SIG-M5 (cell line): ENCODE results near the gene NFATC2.
"Not testable (repeated sequence)": the region's sequence is repeated elsewhere in the genome, so short reads cannot be mapped to it uniquely, and the experiment has no call there.

Experiments used
- DNase-seq: peaks from one replicate; lab custom pipeline; 2025; lab: John Stamatoyannopoulos, UW

NFATC2 gene

DNA sequence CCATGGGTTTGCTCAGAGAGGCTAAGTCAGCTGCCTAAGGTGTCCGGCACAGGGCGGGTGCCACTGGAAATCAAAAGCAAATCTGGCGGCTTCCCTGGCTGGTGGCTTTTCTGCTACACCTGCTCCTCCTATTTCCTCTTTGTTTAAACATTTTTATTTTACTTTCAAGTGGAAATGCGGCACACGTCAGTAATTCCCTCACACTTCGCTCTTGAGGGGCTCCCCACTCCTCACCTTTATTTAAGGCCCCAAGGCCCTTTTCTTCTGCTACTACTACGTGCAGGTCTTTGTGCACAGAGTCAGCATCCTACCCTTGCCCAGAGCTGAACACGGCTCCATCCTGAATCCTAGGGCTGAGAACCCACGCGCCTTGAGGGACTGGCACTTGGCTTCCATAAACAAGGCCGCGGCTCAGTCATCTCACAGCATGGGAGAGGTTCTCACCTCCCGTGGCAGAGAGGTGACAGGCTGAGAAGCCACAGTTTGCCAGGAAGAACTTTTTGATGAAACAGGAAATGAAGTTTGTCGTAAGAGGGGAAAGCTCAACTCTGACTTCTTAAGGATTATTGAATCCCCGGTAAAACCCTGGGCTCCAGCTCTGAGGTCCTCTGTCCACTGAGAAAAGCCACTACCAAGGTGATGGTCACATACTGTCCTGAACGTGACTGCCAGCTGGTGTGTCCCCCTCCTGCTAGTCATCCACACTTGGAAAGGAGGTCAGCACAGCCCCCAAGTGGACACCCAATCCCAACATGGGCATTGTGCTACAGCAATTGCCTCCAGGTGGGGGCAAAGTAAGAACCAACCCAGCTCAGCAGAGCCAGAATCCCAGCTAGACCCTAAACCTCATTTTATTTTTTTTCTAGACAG lies 48.0 kb downstream of the NFATC2 start:
- DNase-seq, result no peak

DNA sequence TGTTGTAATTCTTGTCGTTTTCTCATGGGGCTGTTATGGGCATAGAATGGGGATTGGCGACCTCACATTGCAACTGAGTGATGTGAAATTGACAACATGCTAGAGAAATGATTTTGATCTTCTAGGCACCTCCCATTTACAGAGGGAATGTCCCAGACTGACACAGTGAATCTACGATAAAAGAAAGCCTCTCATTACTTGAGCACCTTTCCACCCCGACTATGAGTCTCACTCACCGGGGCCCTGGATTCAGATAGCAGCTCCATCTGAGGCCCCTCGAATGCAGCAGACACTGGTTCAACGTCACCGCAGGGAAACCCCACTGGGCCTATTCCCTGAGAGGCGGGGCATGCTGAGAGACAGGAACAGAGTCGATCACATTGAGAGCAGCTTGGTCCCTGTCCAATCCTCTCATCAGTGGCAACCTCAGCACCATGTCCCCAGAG lies 49.1 kb downstream of the NFATC2 start:
- DNase-seq, result no peak

DNA sequence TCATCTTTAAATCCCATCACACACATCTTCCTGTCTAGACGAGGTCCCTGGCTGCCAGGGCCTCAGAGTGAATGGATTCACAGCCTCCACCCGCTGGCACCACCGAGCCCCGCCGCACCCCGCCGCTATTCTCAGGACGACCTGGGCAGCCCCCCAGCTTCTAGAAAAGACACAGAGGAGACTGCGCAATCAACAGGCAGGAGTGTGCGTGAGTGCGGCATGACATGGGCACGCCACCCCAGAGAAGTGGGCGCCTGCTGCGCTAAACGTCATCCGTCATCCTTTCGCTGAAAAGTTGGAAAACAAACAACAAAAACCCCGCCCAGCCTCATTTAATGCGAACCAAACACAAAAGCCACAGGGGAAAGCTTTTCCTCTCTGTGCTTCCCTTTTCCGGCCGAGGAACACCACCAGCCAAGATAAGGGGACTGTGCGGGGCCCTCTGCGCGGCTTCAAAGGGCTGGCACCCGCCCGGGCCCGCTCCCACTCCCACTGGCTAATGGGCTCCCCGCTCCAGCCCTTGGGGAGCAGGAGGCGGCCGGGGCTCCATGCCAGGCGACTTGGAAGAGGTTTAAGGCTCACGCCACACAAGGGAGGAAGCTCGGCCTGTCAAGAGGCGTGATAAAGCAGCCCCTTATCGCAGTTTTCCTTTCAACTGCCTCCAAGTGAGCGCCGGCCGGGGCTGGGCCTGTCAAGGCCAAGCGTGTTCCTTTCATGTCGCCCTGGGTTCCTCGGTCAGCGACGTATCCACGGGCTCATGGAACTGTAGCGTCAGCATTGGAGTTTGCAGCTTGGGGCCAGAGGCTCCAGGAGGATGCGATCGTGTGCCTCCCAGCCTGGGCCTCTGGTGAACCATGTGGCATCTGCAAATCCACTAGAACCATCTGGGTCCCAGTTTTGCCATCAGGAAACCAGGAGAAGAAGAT lies 50.1 kb downstream of the NFATC2 start:
- DNase-seq, result no peak

DNA sequence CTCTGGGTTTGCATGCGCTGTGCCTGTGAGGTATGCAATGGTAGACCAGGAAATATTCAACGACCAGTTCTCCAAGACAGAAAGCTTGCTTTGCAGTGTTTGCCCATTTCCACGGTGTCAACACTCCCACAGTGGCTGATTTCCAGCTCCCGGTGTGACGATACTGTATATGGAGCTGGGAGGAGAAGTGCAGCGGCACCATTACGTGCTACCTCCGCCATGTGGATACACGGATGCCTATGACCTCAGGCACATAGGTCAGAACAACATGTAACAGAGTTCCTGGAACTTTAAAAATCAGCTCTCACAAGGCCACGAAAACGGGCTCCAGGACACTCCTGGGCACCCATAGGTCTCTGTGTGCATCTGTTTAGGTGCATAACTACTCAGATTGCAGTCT lies 51.1 kb downstream of the NFATC2 start:
- no peak for DNase-seq

DNA sequence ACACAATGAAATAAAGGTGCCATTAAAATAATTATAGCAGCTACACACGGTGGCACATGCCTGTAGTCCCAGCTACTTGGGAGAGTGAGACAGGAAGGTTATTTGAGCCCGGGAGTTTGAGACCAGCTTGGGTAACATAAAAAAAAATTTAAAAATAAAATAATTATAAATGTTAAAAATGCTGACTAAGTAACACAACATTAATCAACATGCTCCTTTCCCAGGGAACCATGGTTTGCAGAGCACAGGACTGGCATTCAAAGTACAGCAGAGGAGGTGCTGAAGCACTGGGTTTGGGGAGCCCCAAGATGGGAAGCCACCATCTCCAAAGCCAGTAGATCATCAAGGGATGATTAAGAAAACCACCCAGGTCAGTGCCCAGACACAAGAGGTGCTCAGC lies 51.9 kb downstream of the NFATC2 start:
- DNase-seq, result no peak

DNA sequence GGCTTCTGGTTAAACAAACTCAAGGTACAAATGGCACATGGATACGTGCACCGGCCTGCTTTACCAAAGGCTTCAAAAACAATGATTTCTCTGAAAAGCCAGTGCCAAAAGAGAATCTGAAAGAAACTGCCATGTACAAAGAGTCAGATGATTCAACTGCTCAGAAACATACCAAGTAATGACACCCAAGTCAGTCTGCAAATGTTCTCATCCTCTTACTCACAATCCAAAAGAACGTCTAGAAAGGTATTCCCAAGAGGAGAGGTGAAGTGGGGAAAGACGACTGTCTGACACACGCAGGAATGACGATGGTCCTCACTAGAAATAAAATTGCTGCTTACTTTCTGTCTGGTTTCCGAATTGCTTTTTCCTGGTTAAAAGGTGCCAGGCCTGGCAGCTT lies 52.9 kb downstream of the NFATC2 start:
- DNase-seq, result no peak

DNA sequence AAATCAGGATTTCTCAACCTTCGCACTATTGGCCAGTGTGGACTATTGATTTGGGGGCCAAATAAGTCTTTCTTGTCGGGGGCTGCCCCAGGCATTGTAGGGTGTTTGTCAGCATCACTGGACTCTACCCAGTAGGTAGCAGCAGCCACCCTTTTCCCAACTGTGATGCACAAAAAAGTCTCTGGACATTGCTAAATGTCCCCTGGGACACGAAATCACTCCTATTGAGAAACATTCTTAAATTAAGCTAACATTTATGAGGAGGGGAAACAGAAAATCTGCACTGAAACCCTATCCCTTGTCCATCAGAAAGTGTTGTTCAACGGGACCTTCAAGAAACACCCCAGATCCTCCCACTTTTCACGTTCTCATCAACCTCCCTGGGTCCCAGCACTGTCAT lies 54.2 kb downstream of the NFATC2 start:
- no peak for DNase-seq

DNA sequence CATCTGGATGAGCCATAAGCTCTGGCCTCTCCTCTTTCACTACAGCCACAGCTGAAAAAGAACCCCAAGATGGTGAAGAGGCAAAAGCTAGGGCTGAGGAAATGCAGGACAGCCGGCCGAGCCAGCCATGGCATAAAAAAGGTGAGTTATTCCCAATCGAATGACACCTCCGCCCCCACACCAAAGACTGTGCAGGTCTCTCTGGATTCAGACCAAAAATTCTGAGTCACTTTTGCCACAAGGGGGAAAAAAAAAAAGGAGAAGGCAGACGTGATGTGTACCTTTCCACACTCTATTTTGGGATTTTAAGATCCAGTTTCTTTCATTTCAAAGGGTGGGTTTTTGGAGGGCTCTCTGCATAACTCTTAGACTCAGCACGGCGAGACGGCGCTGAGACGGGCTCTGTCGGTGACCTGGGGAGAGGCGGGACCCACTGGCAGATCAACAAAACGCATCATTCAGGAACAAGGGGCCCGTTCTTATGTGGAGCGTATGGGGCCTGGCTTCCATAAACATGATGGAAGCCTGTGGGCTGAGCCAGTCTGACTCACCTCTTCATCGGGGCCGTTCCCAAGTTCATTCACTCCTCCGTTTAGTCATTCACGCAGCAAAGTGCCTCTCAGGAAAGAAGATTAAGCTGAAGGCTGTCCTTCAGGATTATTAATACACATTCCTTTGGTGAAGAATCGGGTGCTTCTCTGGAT lies 54.8 kb downstream of the NFATC2 start:
- DNase-seq, result no peak

DNA sequence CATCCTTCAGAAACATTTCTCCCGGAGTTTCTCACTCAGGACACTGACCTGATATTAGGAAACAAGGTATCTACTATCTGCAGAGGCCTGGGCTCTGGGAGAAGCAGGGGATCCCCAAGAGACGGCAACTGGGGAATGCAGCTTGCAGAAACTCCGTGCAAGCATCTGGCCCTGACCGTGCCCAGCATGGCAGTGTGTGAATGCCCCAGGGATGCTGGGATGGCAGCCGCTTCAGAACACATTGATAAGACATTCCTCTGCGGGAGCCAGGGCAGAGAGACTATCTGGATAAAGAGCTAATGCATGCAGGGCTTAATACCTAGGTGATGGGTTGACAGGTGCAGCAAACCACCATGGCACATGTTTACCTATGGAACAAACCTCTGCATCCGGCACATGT lies 55.4 kb downstream of the NFATC2 start:
- DNase-seq, result no peak

DNA sequence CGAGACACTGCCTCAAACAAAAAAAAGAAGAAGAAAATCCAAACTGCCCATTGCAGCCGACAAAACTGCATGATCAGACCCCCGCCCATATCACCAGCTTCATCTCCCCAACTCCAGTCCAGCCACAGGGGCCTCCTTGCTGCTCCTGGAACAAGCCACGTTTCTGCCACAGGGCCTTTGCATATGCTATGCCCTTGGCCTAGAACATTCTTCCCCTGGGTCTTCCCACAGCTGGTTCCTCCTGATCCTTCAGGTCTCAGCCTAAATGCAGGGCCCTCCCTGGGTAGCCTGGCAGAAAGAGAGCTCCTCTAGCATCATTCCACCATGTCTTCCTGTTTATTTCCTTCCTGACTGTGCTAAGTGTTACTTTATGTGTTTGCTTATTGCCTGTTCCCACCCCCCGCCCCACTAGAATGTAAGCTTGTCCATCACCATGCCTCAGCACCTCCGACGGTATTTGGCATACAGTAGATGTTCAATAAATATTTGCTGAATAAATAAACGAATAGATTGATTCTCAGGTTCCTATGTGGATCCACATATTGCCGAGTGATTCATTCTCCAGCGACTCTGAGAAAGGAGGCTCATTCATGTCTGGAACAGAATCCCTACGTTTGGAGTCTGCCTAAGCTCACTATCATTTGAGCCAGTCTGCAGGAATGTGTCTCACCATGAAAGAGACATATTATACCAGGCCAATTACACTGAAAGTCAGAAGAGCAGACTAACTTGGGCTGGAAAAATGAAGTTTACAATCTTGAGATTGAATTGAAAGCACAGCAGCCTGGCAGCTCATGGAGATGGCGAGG lies 56.1 kb downstream of the NFATC2 start:
- DNase-seq, result no peak

DNA sequence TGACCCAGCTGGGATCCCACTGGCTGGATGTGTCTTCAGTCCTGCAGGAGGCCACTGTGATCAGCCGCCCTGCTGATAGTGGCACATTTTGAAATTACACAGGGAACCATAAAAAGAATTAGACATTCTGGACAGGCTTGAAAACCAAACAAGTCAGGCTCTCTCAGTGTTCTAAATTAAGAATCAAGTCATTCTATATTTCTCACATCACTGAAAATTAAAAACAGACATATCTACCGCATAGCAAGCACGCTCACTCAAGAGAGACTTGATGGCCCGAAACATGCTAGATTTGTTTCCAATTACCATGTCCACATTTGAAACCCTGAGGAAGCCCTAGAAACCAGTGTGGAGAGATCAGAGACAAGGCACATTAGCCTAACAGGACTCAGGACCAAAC lies 57.7 kb downstream of the NFATC2 start:
- DNase-seq, result no peak

DNA sequence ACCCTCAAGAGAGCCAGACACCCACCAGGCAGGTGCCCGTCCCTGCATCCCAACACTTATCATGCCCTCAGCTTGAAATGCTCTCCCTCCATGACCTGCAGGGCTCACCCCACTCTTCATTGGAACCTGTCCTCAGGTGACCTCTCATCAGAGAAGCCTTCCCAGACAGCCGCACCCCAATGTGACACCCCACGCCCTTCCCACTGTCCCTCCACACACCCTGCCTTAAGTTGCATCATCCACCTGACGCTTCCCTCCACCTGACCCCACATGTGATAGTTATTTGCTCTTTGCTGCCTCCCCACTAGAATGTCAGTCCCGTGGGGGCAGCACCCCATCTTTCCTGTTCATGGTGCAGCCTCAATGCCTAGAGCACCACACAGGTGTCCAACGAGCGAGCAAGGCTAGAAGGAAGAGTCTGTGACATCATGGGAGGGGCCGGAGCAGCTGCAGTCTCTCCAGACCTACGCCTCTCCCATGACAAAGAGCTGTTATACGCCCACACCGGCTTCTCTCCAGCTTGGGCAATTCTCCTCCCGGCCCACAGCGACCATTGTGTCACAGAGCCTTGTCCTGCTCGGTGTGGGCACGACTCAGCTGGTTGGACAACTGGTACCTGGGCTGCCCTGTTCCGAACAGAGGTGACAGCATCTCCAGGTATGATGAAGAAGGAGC lies 58.2 kb downstream of the NFATC2 start:
- DNase-seq, result no peak

DNA sequence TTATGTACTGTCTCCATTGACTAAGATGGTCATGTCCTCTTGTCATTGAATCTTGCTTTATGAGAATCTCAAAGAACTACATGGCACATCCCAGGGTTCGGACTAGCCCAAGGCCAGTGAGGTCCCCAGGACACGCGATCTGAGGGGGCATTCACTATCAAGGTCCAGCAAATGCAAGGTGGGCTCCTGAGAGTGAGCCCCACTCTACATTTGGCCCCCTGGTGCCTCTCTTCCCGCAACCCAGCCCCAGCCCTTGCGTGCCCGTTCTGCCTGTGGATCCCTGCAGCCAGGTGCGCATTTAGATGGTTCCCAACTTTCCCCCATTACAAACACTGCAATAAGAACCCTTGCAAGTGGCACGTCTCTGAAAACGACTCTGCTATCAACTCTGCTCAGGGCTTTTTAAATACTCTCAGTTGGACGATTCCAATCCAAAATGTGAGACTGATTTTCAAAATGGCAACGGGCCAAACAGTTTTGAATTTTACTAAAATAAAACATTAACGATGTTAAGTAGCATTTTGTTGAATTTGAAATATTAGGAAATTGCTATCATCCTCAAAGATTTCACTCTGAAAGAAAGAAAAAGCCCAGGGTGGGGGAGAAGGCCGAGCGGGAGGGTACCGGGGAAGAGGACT lies 59.6 kb downstream of the NFATC2 start:
- DNase-seq, result no peak

DNA sequence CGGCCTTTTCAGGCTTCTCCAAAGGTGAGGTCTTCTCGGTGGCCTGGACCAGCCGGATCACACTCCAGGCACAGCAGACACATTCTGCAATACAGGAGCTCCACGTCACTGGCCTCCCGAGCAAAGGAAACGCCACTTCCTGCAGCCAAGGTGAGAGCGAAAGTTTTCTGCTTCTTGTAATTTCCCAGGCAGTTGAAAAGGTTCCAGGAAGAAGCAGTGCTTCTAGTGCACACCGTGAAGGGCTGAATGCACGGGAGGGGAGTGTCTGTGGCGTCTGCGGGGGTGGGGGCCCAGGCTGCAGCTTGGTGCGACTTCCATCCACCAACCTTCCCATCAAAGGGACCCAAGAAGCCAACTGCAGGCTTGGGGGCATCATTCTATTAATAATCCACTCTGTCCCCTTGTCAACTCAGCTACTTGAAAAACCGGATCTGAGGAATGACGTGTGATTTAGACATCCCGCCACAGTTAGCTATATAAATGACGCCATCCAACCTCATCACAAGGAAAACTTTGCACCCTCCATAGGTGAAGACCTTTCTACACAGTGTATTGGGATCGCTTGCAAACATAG lies 61.1 kb downstream of the NFATC2 start:
- DNase-seq, result no peak

DNA sequence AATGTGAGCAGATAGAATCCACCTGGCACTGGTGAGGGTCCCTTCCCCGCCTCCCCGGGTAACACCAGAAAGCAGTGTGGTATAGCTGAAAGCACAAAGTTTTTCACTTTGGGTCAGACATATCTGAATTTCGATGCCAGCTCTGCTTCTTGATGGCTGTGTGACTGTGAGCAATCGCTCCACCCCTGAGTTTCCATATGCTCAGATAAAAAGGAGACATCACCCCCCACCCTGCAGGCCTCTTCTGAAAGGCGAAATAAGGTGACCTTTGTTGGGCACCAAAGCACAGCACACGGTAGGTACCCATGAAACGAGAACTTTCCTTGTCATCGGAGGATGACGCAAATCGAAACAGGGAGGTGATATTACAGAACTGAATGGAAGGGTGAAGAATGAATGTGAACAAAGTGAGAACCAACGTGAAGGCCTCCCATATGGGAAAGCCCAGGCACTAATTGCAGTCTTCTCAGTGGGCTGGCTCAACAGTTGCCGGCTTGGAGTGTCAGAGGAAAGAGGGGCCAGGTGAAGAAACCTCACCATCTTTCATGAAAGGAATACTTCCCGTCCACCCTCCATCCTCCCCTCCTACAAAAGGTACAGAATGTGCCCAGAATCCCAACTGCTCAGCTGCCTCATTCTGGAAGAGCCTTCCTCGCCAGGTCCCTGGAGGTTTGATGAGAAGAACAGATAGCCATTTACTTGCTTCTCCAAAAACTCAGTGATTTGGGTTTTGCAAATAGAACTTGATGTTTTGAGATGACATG lies 61.8 kb downstream of the NFATC2 start:
- no peak for DNase-seq

DNA sequence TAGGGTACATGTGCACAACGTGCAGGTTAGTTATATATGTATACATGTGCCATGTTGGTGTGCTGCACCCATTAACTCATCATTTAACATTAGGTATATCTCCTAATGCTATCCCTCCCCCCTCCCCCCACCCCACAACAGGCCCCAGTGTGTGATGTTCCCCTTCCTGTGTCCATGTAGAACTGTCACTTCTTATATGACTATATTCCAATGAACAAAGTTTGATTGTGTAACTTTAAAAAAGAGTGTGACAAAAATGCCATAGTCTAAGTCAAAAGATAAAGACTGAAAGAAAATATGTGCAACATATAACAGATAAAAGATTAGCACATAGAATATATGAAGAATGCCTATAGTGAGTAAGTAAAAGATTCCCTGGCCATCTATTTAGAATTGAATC lies 66.4 kb downstream of the NFATC2 start:
- DNase-seq, result not testable (repeated sequence)

DNA sequence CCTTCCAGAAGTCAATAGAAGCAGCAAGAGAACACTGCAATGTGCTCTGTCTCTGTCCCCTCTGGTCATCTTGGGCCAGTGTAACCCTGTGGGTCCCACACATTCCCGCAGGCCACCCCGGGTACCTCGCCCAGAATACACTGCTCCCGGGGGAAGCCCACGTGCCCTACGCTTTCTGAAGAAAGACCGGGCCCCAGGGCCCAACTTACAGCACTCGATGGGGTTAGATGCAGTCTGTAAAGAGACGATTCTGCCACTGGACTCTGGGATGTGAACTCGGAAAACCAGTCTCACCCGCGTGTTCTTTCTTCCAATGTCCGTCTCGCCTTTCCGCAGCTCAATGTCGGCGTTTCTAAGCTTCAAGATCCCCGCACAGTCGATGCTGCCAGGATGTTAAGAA lies 68.7 kb downstream of the NFATC2 start:
- DNase-seq, result no peak

DNA sequence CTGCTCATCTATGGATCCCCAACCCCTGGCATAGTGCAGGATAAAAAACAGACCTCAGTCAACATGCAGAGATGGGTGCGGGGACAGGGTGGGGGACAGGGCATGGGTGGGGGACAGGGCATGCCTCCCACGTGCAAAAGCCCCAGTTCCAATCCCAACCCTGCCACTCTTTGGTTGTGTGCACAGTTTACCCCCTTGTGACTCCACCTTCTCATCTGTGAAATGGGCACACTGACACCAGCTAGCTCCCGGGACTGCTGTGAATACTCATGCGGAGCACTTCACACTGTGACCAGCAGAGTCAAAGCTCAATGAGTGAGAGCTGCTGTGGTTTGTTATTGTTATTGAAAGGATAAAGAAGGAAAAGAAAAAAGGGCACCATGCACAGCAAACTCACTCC lies 69.3 kb downstream of the NFATC2 start:
- DNase-seq, result no peak

DNA sequence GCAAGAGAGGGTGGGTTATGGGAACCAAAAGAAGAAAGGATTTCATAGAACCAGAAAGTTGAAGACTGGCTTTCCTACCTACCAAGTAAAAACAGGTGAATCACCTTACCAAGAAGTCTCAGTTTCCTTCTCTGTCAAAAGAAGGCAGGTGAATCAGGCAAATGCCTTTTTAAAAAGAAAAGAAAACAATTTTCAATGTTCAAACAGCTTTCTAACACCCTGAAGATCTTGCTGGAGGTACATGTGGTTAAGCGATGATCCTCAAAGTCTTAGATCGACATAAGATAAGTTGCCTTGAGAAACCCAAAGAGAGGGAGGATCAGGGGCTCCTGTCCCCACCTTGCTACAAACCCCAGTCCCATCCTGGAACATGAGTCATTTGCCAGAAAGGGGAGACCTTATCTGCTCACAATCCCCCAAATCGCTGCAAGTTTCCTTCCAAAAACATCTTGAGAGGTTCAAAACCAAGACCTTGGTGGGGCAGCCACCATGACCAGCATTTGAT lies 71.6 kb downstream of the NFATC2 start:
- DNase-seq, result no peak
